ENCODE data around the gene GALNT2. TPM values are rescaled to one million over a fixed set of nuclear protein-coding genes. Genes with fewer than 3 reads are reported as not detected.

The GALNT2 gene
- total RNA-seq, 5 donors from 2014 or later (not counting 1 experiment from before 2014, with no cell fraction given), result 22.2 to 29.7 (median 23.5) TPM

GRCh38 chr1:230100932-230101331 lies 33.9 kb downstream of the GALNT2 start:
- H3K9me3 Mint-ChIP-seq, result no peaks in the 10 kb centered on the region
- H3K27ac Mint-ChIP-seq, result no peak overlapping the region
- H3K4me1 Mint-ChIP-seq, result peaks cover 48 to 66% (median 55%) of the 10 kb centered on the region in 3 donors
- H3K27ac ChIP-seq (ENCODE audit: low read length), result no peak overlapping the region
- H3K4me1 ChIP-seq (ENCODE audit: control insufficient read depth in 1 of 2, extremely low read depth in 1 of 2, insufficient read depth in 2 of 2, low read length in 2 of 2), result peaks cover 2 to 29% of the 10 kb centered on the region in 2 experiments
- H3K27me3 Mint-ChIP-seq, result no peaks in the 10 kb centered on the region
- no peak overlapping the region for H3K4me3 Mint-ChIP-seq
- ATAC-seq (replicated peaks in 1 of 4), result no peak
- peaks cover 26% of the 10 kb centered on the region for H3K36me3 Mint-ChIP-seq
- ChIA-PET CTCF (no interaction called here), POLR2A (no interaction called here)
- no peaks in the 10 kb centered on the region for H3K27me3 ChIP-seq (replicated peaks in 1 of 2; ENCODE audit: control insufficient read depth in 2 of 2, extremely low read depth in 1 of 2, insufficient read depth in 2 of 2, low read length in 1 of 2)
- WGBS (ENCODE audit: insufficient coverage), result no CpG with 5 or more reads among the region's 3 CpGs
- no peak overlapping the region for H3K4me3 ChIP-seq (ENCODE audit: control insufficient read depth in 1 of 2, extremely low read depth in 1 of 2, low read length in 1 of 2)
- DNase-seq, result no peak
- no peaks in the 10 kb centered on the region for H3K9me3 ChIP-seq
- H3K36me3 ChIP-seq (ENCODE audit: control insufficient read depth in 2 of 2, extremely low read depth in 1 of 2, insufficient read depth in 1 of 2, low read length in 1 of 2), result no peaks in the 10 kb centered on the region

DNA sequence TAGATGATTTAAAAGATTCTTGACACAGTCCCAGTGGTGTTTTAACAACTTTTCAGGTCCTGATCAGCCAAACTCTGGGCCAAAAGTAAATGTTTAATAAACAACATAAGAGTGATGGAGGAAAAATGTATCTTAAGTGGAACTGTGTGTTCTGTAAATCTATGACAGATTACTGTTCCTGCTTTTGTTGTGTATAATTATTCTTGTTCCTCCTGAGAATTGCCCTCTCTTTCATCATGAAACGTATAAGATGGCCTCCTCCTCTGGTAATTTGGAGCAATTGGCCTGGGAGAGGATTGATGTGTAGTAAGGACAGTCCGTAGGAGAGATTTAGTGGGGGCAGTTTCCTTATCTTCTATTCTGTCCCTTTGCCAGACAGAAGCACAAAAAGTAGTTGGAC lies 34.5 kb downstream of the GALNT2 start:
- Histone ChIP-seq H3K9me3 (no peaks in the 10 kb centered on the region), H3K4me1 (ENCODE audit: control insufficient read depth in 1 of 2, extremely low read depth in 1 of 2, insufficient read depth in 2 of 2, low read length in 2 of 2) (peaks cover 2 to 29% of the 10 kb centered on the region in 2 experiments), H3K36me3 (ENCODE audit: control insufficient read depth in 2 of 2, extremely low read depth in 1 of 2, insufficient read depth in 1 of 2, low read length in 1 of 2) (no peaks in the 10 kb centered on the region), H3K27ac (ENCODE audit: low read length) (no peak overlapping the region), H3K4me3 (ENCODE audit: control insufficient read depth in 1 of 2, extremely low read depth in 1 of 2, low read length in 1 of 2) (no peak overlapping the region), H3K27me3 (replicated peaks in 1 of 2; ENCODE audit: control insufficient read depth in 2 of 2, extremely low read depth in 1 of 2, insufficient read depth in 2 of 2, low read length in 1 of 2) (no peaks in the 10 kb centered on the region)
- H3K27ac Mint-ChIP-seq, result no peak overlapping the region
- H3K4me1 Mint-ChIP-seq, result peaks cover 54 to 62% (median 61%) of the 10 kb centered on the region in 3 donors
- no peak overlapping the region for H3K4me3 Mint-ChIP-seq
- no CpG with 5 or more reads among the region's 2 CpGs for WGBS (ENCODE audit: insufficient coverage)
- ChIA-PET CTCF (no interaction called here), POLR2A (interaction anchor here in 1 of 2 donors (0.6 kb wide), 1 partner anchor 1018 kb away, joined by 3 read pairs; no protein-coding TSS in a partner anchor)
- DNase-seq, result no peak
- no peaks in the 10 kb centered on the region for H3K9me3 Mint-ChIP-seq
- no peaks in the 10 kb centered on the region for H3K27me3 Mint-ChIP-seq
- no peak for ATAC-seq (replicated peaks in 1 of 4)
- peaks cover 21% of the 10 kb centered on the region for H3K36me3 Mint-ChIP-seq

DNA sequence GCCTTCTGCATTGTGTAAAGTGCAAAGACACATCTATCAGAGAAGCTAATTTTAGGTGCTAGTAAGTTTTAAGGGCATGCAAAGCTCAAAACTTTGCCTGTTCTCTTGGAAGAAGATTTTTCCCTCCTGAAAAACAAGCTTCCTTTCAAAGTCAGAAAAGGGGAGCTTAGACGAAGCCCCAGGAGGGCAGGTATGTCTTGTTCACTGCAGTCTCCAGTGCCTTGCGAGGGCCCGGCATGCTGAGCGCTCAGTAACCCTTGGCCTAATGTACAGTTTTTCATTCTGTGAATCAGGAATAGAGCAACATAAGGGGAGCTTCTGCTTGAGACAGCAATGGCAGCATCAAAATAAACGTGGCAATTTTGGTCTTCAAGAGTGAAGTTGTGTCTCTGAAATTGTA lies 35.0 kb downstream of the GALNT2 start:
- Mint-ChIP-seq H3K27me3 (no peaks in the 10 kb centered on the region), H3K9me3 (no peaks in the 10 kb centered on the region), H3K36me3 (peaks cover 18% of the 10 kb centered on the region), H3K4me1 (peaks cover 59 to 65% (median 64%) of the 10 kb centered on the region in 3 donors), H3K4me3 (no peak overlapping the region), H3K27ac (no peak overlapping the region)
- H3K27me3 ChIP-seq (replicated peaks in 1 of 2; ENCODE audit: control insufficient read depth in 2 of 2, extremely low read depth in 1 of 2, insufficient read depth in 2 of 2, low read length in 1 of 2), result no peaks in the 10 kb centered on the region
- H3K4me3 ChIP-seq (ENCODE audit: control insufficient read depth in 1 of 2, extremely low read depth in 1 of 2, low read length in 1 of 2), result no peak overlapping the region
- ATAC-seq (replicated peaks in 1 of 4) (no peak), DNase-seq (no peak)
- H3K9me3 ChIP-seq, result no peaks in the 10 kb centered on the region
- no peaks in the 10 kb centered on the region for H3K36me3 ChIP-seq (ENCODE audit: control insufficient read depth in 2 of 2, extremely low read depth in 1 of 2, insufficient read depth in 1 of 2, low read length in 1 of 2)
- H3K4me1 ChIP-seq (ENCODE audit: control insufficient read depth in 1 of 2, extremely low read depth in 1 of 2, insufficient read depth in 2 of 2, low read length in 2 of 2), result peaks cover 2 to 29% of the 10 kb centered on the region in 2 experiments
- no peak overlapping the region for H3K27ac ChIP-seq (ENCODE audit: low read length)
- 93% methylated on average over 5 of the region's 5 CpGs for WGBS (ENCODE audit: insufficient coverage)
- ChIA-PET CTCF (no interaction called here), POLR2A (interaction anchor here (0.6 kb wide), 2 partner anchors 137 to 1019 kb away, joined by 3 read pairs; no protein-coding TSS in a partner anchor)

DNA sequence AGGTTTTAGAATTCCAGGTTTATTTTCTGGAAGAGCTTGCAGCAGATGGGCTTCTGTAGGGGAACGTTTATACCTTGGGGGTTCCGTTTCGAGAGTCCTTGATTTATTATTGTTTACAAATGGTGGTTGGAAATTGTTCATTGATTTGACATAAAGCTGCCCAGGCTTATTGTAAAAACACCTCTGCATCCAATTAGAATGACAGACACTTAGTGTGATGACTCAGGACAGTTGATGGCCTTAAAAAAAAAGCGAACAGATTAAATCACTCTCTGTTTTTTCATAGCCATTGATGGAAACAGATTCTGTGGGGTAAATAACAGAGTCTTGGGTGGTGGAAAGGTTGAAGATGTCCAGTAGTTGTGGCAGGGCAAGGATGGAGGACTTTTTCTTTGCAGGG lies 35.4 kb downstream of the GALNT2 start:
- CTCF ChIA-PET, result no interaction called here
- no peak for DNase-seq
- Mint-ChIP-seq H3K9me3 (no peaks in the 10 kb centered on the region), H3K36me3 (peaks cover 13% of the 10 kb centered on the region), H3K4me1 (peaks cover 62 to 69% (median 68%) of the 10 kb centered on the region in 3 donors), H3K27me3 (no peaks in the 10 kb centered on the region), H3K4me3 (no peak overlapping the region), H3K27ac (no peak overlapping the region)
- ATAC-seq (replicated peaks in 1 of 4), result no peak
- Histone ChIP-seq H3K36me3 (ENCODE audit: control insufficient read depth in 2 of 2, extremely low read depth in 1 of 2, insufficient read depth in 1 of 2, low read length in 1 of 2) (no peaks in the 10 kb centered on the region), H3K27me3 (replicated peaks in 1 of 2; ENCODE audit: control insufficient read depth in 2 of 2, extremely low read depth in 1 of 2, insufficient read depth in 2 of 2, low read length in 1 of 2) (no peaks in the 10 kb centered on the region), H3K27ac (ENCODE audit: low read length) (no peak overlapping the region), H3K4me1 (ENCODE audit: control insufficient read depth in 1 of 2, extremely low read depth in 1 of 2, insufficient read depth in 2 of 2, low read length in 2 of 2) (peaks cover 2 to 29% of the 10 kb centered on the region in 2 experiments), H3K9me3 (no peaks in the 10 kb centered on the region), H3K4me3 (ENCODE audit: control insufficient read depth in 1 of 2, extremely low read depth in 1 of 2, low read length in 1 of 2) (no peak overlapping the region)
- WGBS (ENCODE audit: insufficient coverage), result no CpG with 5 or more reads among the region's 4 CpGs
- POLR2A ChIA-PET, result interaction anchor here in 1 of 2 donors (0.6 kb wide), 1 partner anchor 137 kb away, joined by 3 read pairs; no protein-coding TSS in a partner anchor

DNA sequence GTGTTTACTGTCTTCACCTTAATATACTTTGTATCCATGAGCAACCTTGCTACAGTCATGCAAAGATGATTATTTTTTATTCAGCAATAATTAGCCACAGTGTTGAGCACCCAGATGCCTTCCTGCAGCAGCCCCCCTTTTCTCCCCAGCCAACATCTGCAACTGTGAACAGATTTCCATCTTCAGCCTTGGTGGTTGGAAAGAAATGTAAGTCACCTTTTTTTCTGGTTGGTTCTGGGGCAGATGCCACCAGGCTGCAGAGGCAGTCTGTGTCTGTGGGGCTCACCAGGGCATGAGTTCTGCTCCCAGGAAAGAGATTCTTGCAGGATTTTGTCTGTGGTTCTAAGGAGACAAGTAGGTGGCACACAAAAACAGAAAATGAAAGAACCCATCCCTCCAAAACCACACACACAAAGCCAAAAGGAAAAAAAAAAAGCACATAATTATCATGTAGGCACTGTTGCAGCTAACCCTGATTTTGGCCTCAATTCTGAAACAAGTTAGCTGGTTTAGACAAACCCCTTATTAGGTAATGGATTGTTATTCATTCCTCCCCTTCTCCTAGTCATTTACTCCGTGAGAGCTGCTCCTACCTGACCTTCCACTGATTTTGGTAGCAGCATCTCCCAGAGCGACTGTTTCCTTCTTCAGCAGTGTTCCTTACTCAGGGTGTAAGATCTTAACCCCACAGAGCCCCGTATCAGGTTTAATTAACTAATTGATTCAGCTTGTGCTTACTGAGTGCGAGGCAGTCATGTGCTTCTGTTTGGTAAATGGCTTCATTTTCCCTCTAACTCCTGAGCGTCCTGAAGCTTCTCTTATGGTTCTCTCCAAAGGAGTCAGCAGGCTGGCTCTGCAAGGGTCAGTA lies 36.5 kb downstream of the GALNT2 start:
- Mint-ChIP-seq H3K27me3 (no peaks in the 10 kb centered on the region), H3K27ac (peak overlapping the region in 1 of 2 donors; percentile 3), H3K9me3 (no peaks in the 10 kb centered on the region), H3K4me1 (peaks cover 68 to 71% (median 69%) of the 10 kb centered on the region in 3 donors), H3K36me3 (peaks cover 8% of the 10 kb centered on the region), H3K4me3 (no peak overlapping the region)
- H3K27ac ChIP-seq (ENCODE audit: low read length), result no peak overlapping the region
- ATAC-seq (replicated peaks in 1 of 4), result no peak
- H3K27me3 ChIP-seq (replicated peaks in 1 of 2; ENCODE audit: control insufficient read depth in 2 of 2, extremely low read depth in 1 of 2, insufficient read depth in 2 of 2, low read length in 1 of 2), result no peaks in the 10 kb centered on the region
- WGBS (ENCODE audit: insufficient coverage), result 39% methylated on average over 3 of the region's 5 CpGs
- CTCF ChIA-PET, result no interaction called here
- POLR2A ChIA-PET, result no interaction called here
- H3K4me1 ChIP-seq (ENCODE audit: control insufficient read depth in 1 of 2, extremely low read depth in 1 of 2, insufficient read depth in 2 of 2, low read length in 2 of 2), result peaks cover 2 to 29% of the 10 kb centered on the region in 2 experiments
- DNase-seq, result no peak
- H3K4me3 ChIP-seq (ENCODE audit: control insufficient read depth in 1 of 2, extremely low read depth in 1 of 2, low read length in 1 of 2), result no peak overlapping the region
- H3K9me3 ChIP-seq, result no peaks in the 10 kb centered on the region
- no peaks in the 10 kb centered on the region for H3K36me3 ChIP-seq (ENCODE audit: control insufficient read depth in 2 of 2, extremely low read depth in 1 of 2, insufficient read depth in 1 of 2, low read length in 1 of 2)

DNA sequence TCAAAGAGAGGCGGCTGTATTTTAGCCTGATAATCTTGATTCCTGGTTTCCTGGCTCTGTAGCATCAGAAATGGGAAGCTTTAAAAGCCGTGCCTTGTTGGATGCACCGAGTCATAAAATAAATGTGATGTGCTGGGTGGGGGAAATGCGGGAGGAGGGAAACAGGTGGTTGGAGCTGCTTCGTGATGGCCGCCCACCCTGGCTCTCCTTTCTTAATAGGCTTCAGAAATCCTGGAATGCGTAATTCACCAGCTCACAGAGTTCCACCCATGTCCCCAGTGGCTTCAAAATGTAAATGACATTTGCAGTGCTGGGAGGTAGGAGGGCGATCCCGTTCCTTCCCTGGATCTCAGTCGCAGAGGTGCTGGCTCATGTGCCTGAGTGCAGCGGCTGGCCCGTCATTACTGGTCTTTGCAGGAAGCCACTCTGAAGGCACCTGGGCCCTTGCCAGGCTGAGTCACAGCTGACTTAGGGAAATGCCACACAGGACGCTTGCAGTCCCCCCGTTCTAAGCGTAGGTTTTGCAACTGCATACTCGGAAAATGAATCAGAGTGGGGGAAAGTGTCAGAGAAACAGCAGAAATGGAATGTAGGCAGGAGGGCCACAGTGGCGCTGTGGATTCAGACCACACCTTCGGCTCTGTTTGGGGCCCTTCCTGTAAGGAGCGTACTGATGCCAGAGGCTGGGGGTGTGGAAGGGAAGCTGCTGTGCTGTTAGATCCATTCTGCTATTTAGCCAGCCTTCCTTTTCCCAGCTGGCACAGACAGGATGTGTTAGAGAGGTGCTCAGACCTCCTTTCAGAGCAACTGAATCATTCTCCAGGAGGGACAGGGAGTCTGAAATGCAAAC lies 37.6 kb downstream of the GALNT2 start:
- Mint-ChIP-seq H3K27ac (peak overlapping the region; percentile 5 to 57), H3K9me3 (no peaks in the 10 kb centered on the region), H3K4me1 (peaks cover 73 to 78% (median 77%) of the 10 kb centered on the region in 3 donors), H3K36me3 (peaks cover 2% of the 10 kb centered on the region), H3K27me3 (no peaks in the 10 kb centered on the region), H3K4me3 (peak overlapping the region in 2 of 3 donors; percentile 11 to 40)
- WGBS (ENCODE audit: insufficient coverage), result 27% methylated on average over 14 of the region's 19 CpGs
- POLR2A ChIA-PET, result no interaction called here
- peaks cover 2 to 37% of the 10 kb centered on the region in 2 experiments for H3K4me1 ChIP-seq (ENCODE audit: control insufficient read depth in 1 of 2, extremely low read depth in 1 of 2, insufficient read depth in 2 of 2, low read length in 2 of 2)
- ATAC-seq (replicated peaks in 1 of 4) (peak; percentile 75 to 93 (median 82)), DNase-seq (peak in 34 of 35 experiments; percentile 7 to 59 (median 34))
- H3K4me3 ChIP-seq (ENCODE audit: control insufficient read depth in 1 of 2, extremely low read depth in 1 of 2, low read length in 1 of 2), result no peak overlapping the region
- no peak overlapping the region for H3K27ac ChIP-seq (ENCODE audit: low read length)
- no peaks in the 10 kb centered on the region for H3K9me3 ChIP-seq
- H3K27me3 ChIP-seq (replicated peaks in 1 of 2; ENCODE audit: control insufficient read depth in 2 of 2, extremely low read depth in 1 of 2, insufficient read depth in 2 of 2, low read length in 1 of 2), result no peaks in the 10 kb centered on the region
- CTCF ChIA-PET, result interaction anchor here in 1 of 2 donors (0.6 kb wide), 2 partner anchors 11 to 29 kb away, joined by 3 to 4 read pairs; no protein-coding TSS in a partner anchor
- no peaks in the 10 kb centered on the region for H3K36me3 ChIP-seq (ENCODE audit: control insufficient read depth in 2 of 2, extremely low read depth in 1 of 2, insufficient read depth in 1 of 2, low read length in 1 of 2)

Measured in T-cell (primary cell).